ENCODE measurements around the gene ABCC6. TPM values are rescaled to one million over a fixed set of nuclear protein-coding genes. Genes with fewer than 3 reads are reported as not detected.
"Not testable (repeated sequence)": the region's sequence is repeated elsewhere in the genome, so short reads cannot be mapped to it uniquely, and the experiment has no call there.

ABCC6 gene
- polyA plus RNA-seq, 1 experiment = 3.7 TPM

DNA sequence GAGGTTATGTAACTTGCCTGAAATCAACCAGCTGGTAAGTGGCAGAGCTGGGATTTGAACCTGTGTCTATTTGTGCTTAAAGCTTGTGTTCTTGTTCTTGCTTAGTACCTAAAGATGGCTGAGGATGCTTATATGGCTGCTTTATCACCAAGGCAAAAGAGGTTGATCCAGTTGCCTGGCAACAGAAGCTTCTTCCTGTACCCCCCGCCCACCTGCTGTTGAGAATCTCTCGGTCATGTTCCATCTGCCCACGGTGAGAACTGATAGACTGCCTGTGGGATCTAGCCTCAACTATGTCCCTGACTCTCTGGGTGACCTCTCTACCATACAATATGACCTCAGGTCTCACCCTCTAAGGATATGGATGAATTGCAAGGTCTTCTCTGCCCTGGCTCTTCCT is 60.7 kb downstream of the ABCC6 start:
- H3K9me3 ChIP-seq (ENCODE audit: control insufficient read depth, insufficient read depth, low read length) = peaks cover 13% of the 10 kb centered on the region
- H3K27me3 ChIP-seq (ENCODE audit: control insufficient read depth, insufficient read depth, low read length) = peaks cover 3% of the 10 kb centered on the region
- no peak for DNase-seq (ENCODE audit: low read depth, low spot score)
- H3K4me3 ChIP-seq (ENCODE audit: low read depth, low read length) = no peak overlapping the region
- TF ChIP-seq, protein P1, sequence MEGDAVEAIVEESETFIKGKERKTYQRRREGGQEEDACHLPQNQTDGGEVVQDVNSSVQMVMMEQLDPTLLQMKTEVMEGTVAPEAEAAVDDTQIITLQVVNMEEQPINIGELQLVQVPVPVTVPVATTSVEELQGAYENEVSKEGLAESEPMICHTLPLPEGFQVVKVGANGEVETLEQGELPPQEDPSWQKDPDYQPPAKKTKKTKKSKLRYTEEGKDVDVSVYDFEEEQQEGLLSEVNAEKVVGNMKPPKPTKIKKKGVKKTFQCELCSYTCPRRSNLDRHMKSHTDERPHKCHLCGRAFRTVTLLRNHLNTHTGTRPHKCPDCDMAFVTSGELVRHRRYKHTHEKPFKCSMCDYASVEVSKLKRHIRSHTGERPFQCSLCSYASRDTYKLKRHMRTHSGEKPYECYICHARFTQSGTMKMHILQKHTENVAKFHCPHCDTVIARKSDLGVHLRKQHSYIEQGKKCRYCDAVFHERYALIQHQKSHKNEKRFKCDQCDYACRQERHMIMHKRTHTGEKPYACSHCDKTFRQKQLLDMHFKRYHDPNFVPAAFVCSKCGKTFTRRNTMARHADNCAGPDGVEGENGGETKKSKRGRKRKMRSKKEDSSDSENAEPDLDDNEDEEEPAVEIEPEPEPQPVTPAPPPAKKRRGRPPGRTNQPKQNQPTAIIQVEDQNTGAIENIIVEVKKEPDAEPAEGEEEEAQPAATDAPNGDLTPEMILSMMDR (IDR thresholded peaks at IDR 0.05; ENCODE audit: low read depth, low read length) = no peak
- ChIA-PET CTCF (no interaction called here), POLR2A (no interaction called here)
- no peak overlapping the region for H3K27ac ChIP-seq (ENCODE audit: low read depth, low read length)

DNA sequence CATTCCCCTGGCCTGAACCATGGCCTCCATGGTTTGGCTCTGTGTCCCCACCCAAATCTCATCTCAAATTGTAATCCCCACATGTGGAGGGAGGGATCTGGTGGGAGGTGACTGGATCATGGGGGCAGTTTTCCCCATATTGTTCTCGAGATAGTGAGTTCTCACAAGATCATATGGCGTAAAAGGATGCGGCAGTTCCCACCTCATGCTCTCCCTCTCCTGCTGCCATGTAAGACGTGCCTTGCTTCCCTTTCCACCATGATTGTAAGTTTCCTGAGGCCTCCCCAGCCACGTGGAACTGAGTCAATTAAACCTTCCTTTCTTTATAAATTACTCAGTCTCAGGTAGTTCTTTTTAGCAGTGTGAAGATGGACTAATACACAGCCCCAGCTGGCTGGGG is 61.5 kb downstream of the ABCC6 start:
- DNase-seq (ENCODE audit: low read depth, low spot score); POLR2A ChIA-PET; H3K27me3 ChIP-seq (ENCODE audit: control insufficient read depth, insufficient read depth, low read length); CTCF ChIA-PET; H3K4me3 ChIP-seq (ENCODE audit: low read depth, low read length); H3K27ac ChIP-seq (ENCODE audit: low read depth, low read length): not testable (repeated sequence)
- peaks cover 16% of the 10 kb centered on the region for H3K9me3 ChIP-seq (ENCODE audit: control insufficient read depth, insufficient read depth, low read length)

DNA sequence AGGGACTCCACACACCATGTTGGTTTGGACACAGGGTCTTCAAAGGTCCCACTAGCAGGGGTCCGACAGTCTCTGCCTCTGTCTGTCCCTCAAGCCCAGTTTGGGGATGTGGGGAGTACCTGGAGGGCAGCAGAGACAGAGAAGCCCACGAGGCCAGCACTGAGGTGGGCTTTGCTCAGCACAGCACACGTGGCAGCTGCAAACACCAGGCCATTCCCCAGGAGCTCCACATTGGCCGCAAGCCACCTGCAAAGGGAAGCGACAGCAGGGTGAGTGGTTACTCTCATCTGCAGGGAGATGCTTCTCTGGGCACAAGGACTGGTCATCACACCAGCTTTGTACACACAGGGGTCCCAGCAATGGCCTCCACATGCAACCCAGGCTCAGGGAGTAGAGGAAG is 62.0 kb downstream of the ABCC6 start:
- H3K27ac ChIP-seq (ENCODE audit: low read depth, low read length) = no peak overlapping the region
- peaks cover 3% of the 10 kb centered on the region for H3K27me3 ChIP-seq (ENCODE audit: control insufficient read depth, insufficient read depth, low read length)
- H3K9me3 ChIP-seq (ENCODE audit: control insufficient read depth, insufficient read depth, low read length) = peaks cover 16% of the 10 kb centered on the region
- TF ChIP-seq, protein P1 (IDR thresholded peaks at IDR 0.05; ENCODE audit: low read depth, low read length) = no peak
- POLR2A ChIA-PET = no interaction called here
- no peak overlapping the region for H3K4me3 ChIP-seq (ENCODE audit: low read depth, low read length)
- CTCF ChIA-PET = no interaction called here
- no peak for DNase-seq (ENCODE audit: low read depth, low spot score)

DNA sequence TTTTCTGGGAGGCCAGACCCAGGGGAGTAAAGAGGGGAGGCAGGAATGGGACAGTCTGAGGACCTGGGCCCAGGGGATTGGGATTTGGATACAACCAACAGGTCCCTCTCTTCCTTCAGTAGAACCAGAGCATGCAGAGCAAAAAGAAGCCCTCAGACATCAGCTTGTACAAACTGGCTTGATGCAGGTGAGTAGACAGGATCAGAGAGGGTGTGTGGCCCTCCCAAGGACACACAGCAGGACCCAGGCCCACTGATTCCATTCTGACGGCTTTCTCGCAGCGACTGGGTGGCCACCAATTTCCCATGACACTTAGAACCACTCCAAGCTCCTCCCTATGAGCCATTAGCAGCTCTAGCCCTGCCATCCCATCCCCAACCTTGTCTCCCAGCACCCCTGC is 63.6 kb downstream of the ABCC6 start:
- Histone ChIP-seq H3K9me3 (ENCODE audit: control insufficient read depth, insufficient read depth, low read length) (peaks cover 16% of the 10 kb centered on the region), H3K27ac (ENCODE audit: low read depth, low read length) (no peak overlapping the region), H3K27me3 (ENCODE audit: control insufficient read depth, insufficient read depth, low read length) (peaks cover 5% of the 10 kb centered on the region), H3K4me3 (ENCODE audit: low read depth, low read length) (no peak overlapping the region)
- POLR2A ChIA-PET = no interaction called here
- TF ChIP-seq, protein P1 (IDR thresholded peaks at IDR 0.05; ENCODE audit: low read depth, low read length) = no peak
- CTCF ChIA-PET = no interaction called here
- no peak for DNase-seq (ENCODE audit: low read depth, low spot score)

DNA sequence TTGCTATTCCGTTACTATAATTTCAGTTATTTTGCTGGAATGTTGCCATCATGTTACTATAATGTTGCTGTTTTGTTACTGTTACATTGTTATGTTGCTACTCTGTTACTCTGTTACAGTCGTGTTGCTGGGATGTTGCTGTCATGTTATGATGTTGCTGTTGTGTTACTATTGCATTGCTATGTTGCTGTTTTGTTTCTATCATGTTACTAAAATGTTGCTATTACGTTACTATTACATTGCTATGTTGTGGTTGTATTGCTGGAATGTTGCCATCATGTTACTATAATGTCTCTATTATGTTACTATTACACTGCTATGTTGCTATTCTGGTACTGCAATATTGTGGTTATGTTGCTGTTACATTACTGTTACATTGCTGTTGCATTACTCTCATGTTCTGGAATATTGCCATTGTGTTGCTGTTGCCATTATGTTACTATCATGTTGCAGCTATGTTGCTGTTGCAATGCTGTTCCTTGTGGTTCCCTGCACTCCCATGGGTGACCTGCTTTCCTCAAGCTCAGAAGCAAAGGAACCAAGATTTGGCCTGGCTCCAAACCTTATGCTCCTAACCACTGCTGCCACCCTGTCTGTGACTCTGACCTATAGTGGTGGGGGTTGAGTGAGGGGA is 64.4 kb downstream of the ABCC6 start:
- peaks cover 5% of the 10 kb centered on the region for H3K27me3 ChIP-seq (ENCODE audit: control insufficient read depth, insufficient read depth, low read length)
- H3K9me3 ChIP-seq (ENCODE audit: control insufficient read depth, insufficient read depth, low read length) = peaks cover 16% of the 10 kb centered on the region
- H3K4me3 ChIP-seq (ENCODE audit: low read depth, low read length) = no peak overlapping the region
- no peak for DNase-seq (ENCODE audit: low read depth, low spot score)
- ChIA-PET POLR2A (no interaction called here), CTCF (no interaction called here)
- TF ChIP-seq, protein P1 (IDR thresholded peaks at IDR 0.05; ENCODE audit: low read depth, low read length) = no peak
- H3K27ac ChIP-seq (ENCODE audit: low read depth, low read length) = no peak overlapping the region

All from AG04450 (cell line).